ENCODE data around the gene EXOC4.

Gene EXOC4

DNA sequence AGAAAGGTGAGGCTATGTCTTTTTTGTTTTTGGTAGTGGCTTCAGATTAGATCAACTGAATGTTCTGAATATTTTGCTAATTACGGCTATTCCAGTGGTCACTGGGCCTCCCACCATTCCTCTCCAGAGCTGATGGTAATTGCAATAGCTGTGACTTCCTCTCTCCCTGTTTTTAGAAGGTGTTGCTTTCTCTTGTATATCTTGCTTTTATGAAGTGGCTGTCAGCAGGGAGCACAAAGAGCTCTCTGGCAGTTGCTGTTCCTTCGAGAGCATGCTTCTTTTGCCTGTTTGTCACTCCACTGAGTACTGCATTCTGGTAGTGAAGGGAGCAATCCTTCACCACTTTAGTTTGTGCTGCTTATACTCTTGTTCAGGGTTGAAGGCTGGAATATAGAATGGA is 133.3 kb downstream of the EXOC4 start:
- Histone ChIP-seq H3K4ac (ENCODE audit: low read depth, low read length) (no peak overlapping the region), H3K79me2 (ENCODE audit: control insufficient read depth, insufficient read depth, low read length) (no peaks in the 10 kb centered on the region), H3K4me1 (ENCODE audit: control insufficient read depth, low read depth, low read length) (no peaks in the 10 kb centered on the region), H3K56ac (ENCODE audit: low read length) (no peak overlapping the region), H3K4me2 (ENCODE audit: low read length) (no peak overlapping the region), H2AK5ac (ENCODE audit: low read length) (no peak overlapping the region), H4K8ac (ENCODE audit: low read depth, low read length) (no peak overlapping the region), H3K9ac (ENCODE audit: low read length) (no peak overlapping the region), H3K27ac (ENCODE audit: low read depth, low read length) (no peak overlapping the region), H4K5ac (ENCODE audit: low read length) (no peak overlapping the region), H2BK15ac (replicated peaks; ENCODE audit: low read depth) (no peak overlapping the region), H3K18ac (ENCODE audit: low read length) (no peak overlapping the region), H3K4me3 (ENCODE audit: low read length) (no peak overlapping the region), H2BK5ac (ENCODE audit: low read length) (no peak overlapping the region), H3K36me3 (ENCODE audit: control insufficient read depth, insufficient read depth, low read length) (no peaks in the 10 kb centered on the region), H2BK120ac (ENCODE audit: low read depth, low read length) (no peak overlapping the region), H3K27me3 (ENCODE audit: insufficient read depth, low read length, poor library complexity) (no peaks in the 10 kb centered on the region), H3K79me1 (ENCODE audit: low read length) (peaks cover 2% of the 10 kb centered on the region), H3K23ac (ENCODE audit: low read length) (no peak overlapping the region)
- WGBS (ENCODE audit: extremely low coverage, insufficient coverage, low lambda C conversion rate): no CpG with 5 or more reads among the region's 2 CpGs
- DNase-seq: peak; percentile 95

DNA sequence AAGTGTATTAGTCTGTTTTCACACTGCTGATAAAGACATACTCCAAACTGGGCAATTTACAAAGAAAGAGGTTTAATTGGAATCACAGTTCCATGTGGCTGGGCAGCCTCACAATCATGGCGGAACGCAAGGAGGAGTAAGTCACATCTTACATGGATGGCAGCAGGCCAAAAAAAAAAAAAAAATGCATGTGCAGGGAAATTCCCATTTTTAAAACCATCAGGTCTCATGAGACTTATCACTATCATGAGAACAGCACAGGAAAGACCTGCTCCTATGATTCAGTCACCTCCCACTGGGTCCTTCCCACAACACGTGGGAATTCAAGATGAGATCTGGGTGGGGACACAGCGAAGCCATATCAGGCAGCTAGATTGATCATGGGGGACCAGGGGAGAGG is 136.8 kb downstream of the EXOC4 start:
- no peak for DNase-seq
- Histone ChIP-seq H2BK5ac (ENCODE audit: low read length) (no peak overlapping the region), H2AK5ac (ENCODE audit: low read length) (no peak overlapping the region), H3K27me3 (ENCODE audit: insufficient read depth, low read length, poor library complexity) (no peaks in the 10 kb centered on the region), H3K27ac (ENCODE audit: low read depth, low read length) (no peak overlapping the region), H4K5ac (ENCODE audit: low read length) (no peak overlapping the region), H3K79me2 (ENCODE audit: control insufficient read depth, insufficient read depth, low read length) (no peaks in the 10 kb centered on the region), H3K56ac (ENCODE audit: low read length) (no peak overlapping the region), H3K4me2 (ENCODE audit: low read length) (no peak overlapping the region), H3K9ac (ENCODE audit: low read length) (no peak overlapping the region), H3K4me3 (ENCODE audit: low read length) (no peak overlapping the region), H3K4me1 (ENCODE audit: control insufficient read depth, low read depth, low read length) (no peaks in the 10 kb centered on the region), H2BK120ac (ENCODE audit: low read depth, low read length) (no peak overlapping the region), H3K36me3 (ENCODE audit: control insufficient read depth, insufficient read depth, low read length) (no peaks in the 10 kb centered on the region), H3K79me1 (ENCODE audit: low read length) (no peaks in the 10 kb centered on the region), H2BK15ac (replicated peaks; ENCODE audit: low read depth) (no peak overlapping the region), H4K8ac (ENCODE audit: low read depth, low read length) (no peak overlapping the region), H3K18ac (ENCODE audit: low read length) (peak overlapping the region; percentile 1), H3K4ac (ENCODE audit: low read depth, low read length) (no peak overlapping the region), H3K23ac (ENCODE audit: low read length) (no peak overlapping the region)
- WGBS (ENCODE audit: extremely low coverage, insufficient coverage, low lambda C conversion rate): no CpG with 5 or more reads among the region's 4 CpGs

DNA sequence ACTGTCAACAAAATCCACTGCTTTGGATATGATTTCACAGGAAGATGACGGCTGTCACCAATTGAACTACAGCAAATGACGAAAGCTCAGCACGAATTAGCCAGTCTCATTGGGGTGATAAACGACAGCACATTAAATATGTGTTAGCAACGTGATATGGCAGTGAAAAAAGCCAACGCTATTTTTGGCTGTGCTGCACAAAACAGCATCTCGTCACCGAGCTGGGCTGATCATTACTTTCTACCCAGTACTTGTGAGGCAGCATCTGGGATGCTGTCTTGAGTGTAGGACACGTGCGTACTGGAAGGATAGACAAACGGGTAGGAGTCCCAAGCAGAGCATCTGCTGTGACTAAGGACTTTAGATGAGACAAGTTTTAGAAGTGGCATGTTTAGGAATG is 138.3 kb downstream of the EXOC4 start:
- H3K23ac ChIP-seq (ENCODE audit: low read length): no peak overlapping the region
- H3K56ac ChIP-seq (ENCODE audit: low read length): no peak overlapping the region
- no peaks in the 10 kb centered on the region for H3K4me1 ChIP-seq (ENCODE audit: control insufficient read depth, low read depth, low read length)
- H2BK5ac ChIP-seq (ENCODE audit: low read length): no peak overlapping the region
- H3K4me3 ChIP-seq (ENCODE audit: low read length): no peak overlapping the region
- no peak overlapping the region for H3K18ac ChIP-seq (ENCODE audit: low read length)
- no peak overlapping the region for H2BK120ac ChIP-seq (ENCODE audit: low read depth, low read length)
- no peaks in the 10 kb centered on the region for H3K79me1 ChIP-seq (ENCODE audit: low read length)
- no peak overlapping the region for H4K5ac ChIP-seq (ENCODE audit: low read length)
- H2BK15ac ChIP-seq (replicated peaks; ENCODE audit: low read depth): no peak overlapping the region
- no peaks in the 10 kb centered on the region for H3K36me3 ChIP-seq (ENCODE audit: control insufficient read depth, insufficient read depth, low read length)
- no CpG with 5 or more reads among the region's 11 CpGs for WGBS (ENCODE audit: extremely low coverage, insufficient coverage, low lambda C conversion rate)
- H3K4ac ChIP-seq (ENCODE audit: low read depth, low read length): no peak overlapping the region
- H3K27ac ChIP-seq (ENCODE audit: low read depth, low read length): no peak overlapping the region
- no peak for DNase-seq
- H4K8ac ChIP-seq (ENCODE audit: low read depth, low read length): no peak overlapping the region
- no peak overlapping the region for H2AK5ac ChIP-seq (ENCODE audit: low read length)
- H3K79me2 ChIP-seq (ENCODE audit: control insufficient read depth, insufficient read depth, low read length): no peaks in the 10 kb centered on the region
- H3K27me3 ChIP-seq (ENCODE audit: insufficient read depth, low read length, poor library complexity): no peaks in the 10 kb centered on the region
- H3K9ac ChIP-seq (ENCODE audit: low read length): no peak overlapping the region
- H3K4me2 ChIP-seq (ENCODE audit: low read length): no peak overlapping the region

DNA sequence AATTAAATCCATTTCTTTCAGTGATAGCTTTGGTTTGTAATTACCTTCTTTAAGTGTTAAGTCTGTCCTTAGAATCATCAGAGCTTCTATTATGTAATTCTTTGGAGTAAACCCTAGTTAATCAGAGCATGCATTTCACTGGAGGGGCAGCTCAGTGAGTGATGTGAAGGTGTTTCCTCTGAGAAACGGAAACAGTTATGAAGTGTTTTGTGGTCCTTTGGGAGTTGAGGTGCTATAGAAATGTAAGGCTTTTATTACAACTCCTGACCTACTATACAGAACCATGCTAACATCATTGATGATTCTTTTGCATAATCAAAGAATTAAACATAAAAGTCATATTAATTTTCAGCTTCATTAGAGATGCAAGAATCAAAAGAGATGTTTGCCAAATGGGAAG is 141.5 kb downstream of the EXOC4 start:
- Histone ChIP-seq H3K79me2 (ENCODE audit: control insufficient read depth, insufficient read depth, low read length) (no peaks in the 10 kb centered on the region), H3K56ac (ENCODE audit: low read length) (no peak overlapping the region), H2AK5ac (ENCODE audit: low read length) (no peak overlapping the region), H3K23ac (ENCODE audit: low read length) (no peak overlapping the region), H3K27ac (ENCODE audit: low read depth, low read length) (no peak overlapping the region), H2BK120ac (ENCODE audit: low read depth, low read length) (no peak overlapping the region), H3K4ac (ENCODE audit: low read depth, low read length) (no peak overlapping the region), H3K18ac (ENCODE audit: low read length) (no peak overlapping the region), H3K4me2 (ENCODE audit: low read length) (no peak overlapping the region), H4K8ac (ENCODE audit: low read depth, low read length) (no peak overlapping the region), H2BK5ac (ENCODE audit: low read length) (no peak overlapping the region), H2BK15ac (replicated peaks; ENCODE audit: low read depth) (no peak overlapping the region), H3K4me1 (ENCODE audit: control insufficient read depth, low read depth, low read length) (no peaks in the 10 kb centered on the region), H3K79me1 (ENCODE audit: low read length) (no peaks in the 10 kb centered on the region), H3K9ac (ENCODE audit: low read length) (no peak overlapping the region), H3K27me3 (ENCODE audit: insufficient read depth, low read length, poor library complexity) (no peaks in the 10 kb centered on the region), H4K5ac (ENCODE audit: low read length) (no peak overlapping the region), H3K4me3 (ENCODE audit: low read length) (no peak overlapping the region), H3K36me3 (ENCODE audit: control insufficient read depth, insufficient read depth, low read length) (no peaks in the 10 kb centered on the region)
- DNase-seq: no peak
- no CpG with 5 or more reads among the region's 1 CpG for WGBS (ENCODE audit: extremely low coverage, insufficient coverage, low lambda C conversion rate)

DNA sequence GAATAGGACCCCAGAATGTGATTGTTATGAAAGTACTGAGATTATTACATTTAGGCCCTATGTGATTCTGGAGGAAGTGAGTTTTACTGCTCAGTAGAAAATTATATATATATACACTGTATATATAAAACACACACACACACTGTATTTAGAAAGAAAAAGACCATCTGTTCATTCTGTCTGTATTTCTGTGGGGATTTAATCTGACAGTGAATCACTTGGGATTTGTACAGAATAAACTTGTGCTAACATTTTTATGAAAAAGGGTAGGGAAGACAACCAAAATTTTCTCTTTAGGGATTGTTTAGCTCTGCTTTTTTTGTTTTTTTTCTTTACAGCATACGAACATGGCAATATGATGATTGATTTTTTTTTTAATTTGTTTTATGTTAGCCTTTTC is 142.7 kb downstream of the EXOC4 start:
- DNase-seq: no peak

DNA sequence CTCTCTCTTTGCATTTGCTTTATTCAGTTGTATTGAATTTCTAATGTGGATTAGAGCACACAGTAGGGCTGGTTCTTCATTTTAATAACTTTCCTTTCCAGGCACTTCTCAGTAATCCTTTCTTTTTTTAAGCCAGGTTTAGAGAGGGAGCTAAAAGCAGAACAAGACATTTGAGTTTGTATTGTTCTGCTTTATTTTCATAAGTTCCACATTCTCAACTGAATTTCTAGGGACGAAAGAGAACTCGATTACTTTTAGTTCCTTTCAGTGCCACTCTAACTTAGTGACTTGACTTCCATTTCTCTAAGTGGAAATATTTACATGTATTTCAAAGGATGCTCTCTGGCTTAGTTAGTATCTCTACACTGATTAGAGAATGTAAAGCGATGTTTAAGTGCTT is 145.6 kb downstream of the EXOC4 start:
- Histone ChIP-seq H3K9ac (ENCODE audit: low read length) (no peak overlapping the region), H3K56ac (ENCODE audit: low read length) (no peak overlapping the region), H2AK5ac (ENCODE audit: low read length) (no peak overlapping the region), H4K8ac (ENCODE audit: low read depth, low read length) (no peak overlapping the region), H3K4me1 (ENCODE audit: control insufficient read depth, low read depth, low read length) (no peaks in the 10 kb centered on the region), H2BK15ac (replicated peaks; ENCODE audit: low read depth) (no peak overlapping the region), H3K23ac (ENCODE audit: low read length) (no peak overlapping the region), H3K4ac (ENCODE audit: low read depth, low read length) (no peak overlapping the region), H4K5ac (ENCODE audit: low read length) (no peak overlapping the region), H2BK120ac (ENCODE audit: low read depth, low read length) (no peak overlapping the region), H3K79me1 (ENCODE audit: low read length) (no peaks in the 10 kb centered on the region), H3K36me3 (ENCODE audit: control insufficient read depth, insufficient read depth, low read length) (no peaks in the 10 kb centered on the region), H3K4me3 (ENCODE audit: low read length) (no peak overlapping the region), H3K79me2 (ENCODE audit: control insufficient read depth, insufficient read depth, low read length) (no peaks in the 10 kb centered on the region), H3K18ac (ENCODE audit: low read length) (no peak overlapping the region), H3K27ac (ENCODE audit: low read depth, low read length) (no peak overlapping the region), H3K4me2 (ENCODE audit: low read length) (no peak overlapping the region), H2BK5ac (ENCODE audit: low read length) (no peak overlapping the region), H3K27me3 (ENCODE audit: insufficient read depth, low read length, poor library complexity) (no peaks in the 10 kb centered on the region)
- no peak for DNase-seq
- WGBS (ENCODE audit: extremely low coverage, insufficient coverage, low lambda C conversion rate): no CpG with 5 or more reads among the region's 3 CpGs

More for the DNA sequence above, 142.7 kb downstream of the EXOC4 start:
- H3K23ac ChIP-seq (ENCODE audit: low read length): no peak overlapping the region
- no peak overlapping the region for H2BK15ac ChIP-seq (replicated peaks; ENCODE audit: low read depth)
- H3K4me1 ChIP-seq (ENCODE audit: control insufficient read depth, low read depth, low read length): no peaks in the 10 kb centered on the region
- no peak overlapping the region for H4K8ac ChIP-seq (ENCODE audit: low read depth, low read length)
- H3K9ac ChIP-seq (ENCODE audit: low read length): no peak overlapping the region
- no peaks in the 10 kb centered on the region for H3K79me1 ChIP-seq (ENCODE audit: low read length)
- no peak overlapping the region for H3K56ac ChIP-seq (ENCODE audit: low read length)
- H3K4me2 ChIP-seq (ENCODE audit: low read length): no peak overlapping the region
- no peak overlapping the region for H3K27ac ChIP-seq (ENCODE audit: low read depth, low read length)
- WGBS (ENCODE audit: extremely low coverage, insufficient coverage, low lambda C conversion rate): no CpG with 5 or more reads among the region's 1 CpG
- no peak overlapping the region for H3K18ac ChIP-seq (ENCODE audit: low read length)
- H3K36me3 ChIP-seq (ENCODE audit: control insufficient read depth, insufficient read depth, low read length): no peaks in the 10 kb centered on the region
- H4K5ac ChIP-seq (ENCODE audit: low read length): no peak overlapping the region
- no peak overlapping the region for H3K4ac ChIP-seq (ENCODE audit: low read depth, low read length)
- no peaks in the 10 kb centered on the region for H3K27me3 ChIP-seq (ENCODE audit: insufficient read depth, low read length, poor library complexity)
- no peaks in the 10 kb centered on the region for H3K79me2 ChIP-seq (ENCODE audit: control insufficient read depth, insufficient read depth, low read length)
- H2BK120ac ChIP-seq (ENCODE audit: low read depth, low read length): no peak overlapping the region
- no peak overlapping the region for H2AK5ac ChIP-seq (ENCODE audit: low read length)
- no peak overlapping the region for H3K4me3 ChIP-seq (ENCODE audit: low read length)
- no peak overlapping the region for H2BK5ac ChIP-seq (ENCODE audit: low read length)
